GM10248 (cell line): Measurements from ENCODE around the gene PRPSAP1.

Source experiments
- CTCF ChIA-PET: fragments of 300-600 bp; sonication (Branson Sonifier 250); formaldehyde crosslinking; extraction: SDS; loops from one replicate; lab custom pipeline; 2021; ENCODE audit warnings: antibody characterized with exemption; lab: Yijun Ruan, JAX
- POLR2A ChIA-PET: fragments of 350-650 bp; sonication (Branson Sonifier 250); formaldehyde crosslinking; extraction: SDS; loops from one replicate; lab custom pipeline; 2020; ENCODE audit warnings: antibody characterized with exemption; lab: Yijun Ruan, JAX
- DNase-seq: peaks from one replicate; pipeline ENCODE4 v3.0.0; 2012; ENCODE audit errors: extremely low spot score
- TF ChIP-seq, protein P1 (sequence below): IDR thresholded peaks from 2 replicates; pipeline ENCODE4 v1.5.1; 2012; ENCODE audit warnings: mild to moderate bottlenecking, low read depth; ENCODE audit errors: extremely low read depth, missing control alignments, control extremely low read depth

PRPSAP1 gene

DNA sequence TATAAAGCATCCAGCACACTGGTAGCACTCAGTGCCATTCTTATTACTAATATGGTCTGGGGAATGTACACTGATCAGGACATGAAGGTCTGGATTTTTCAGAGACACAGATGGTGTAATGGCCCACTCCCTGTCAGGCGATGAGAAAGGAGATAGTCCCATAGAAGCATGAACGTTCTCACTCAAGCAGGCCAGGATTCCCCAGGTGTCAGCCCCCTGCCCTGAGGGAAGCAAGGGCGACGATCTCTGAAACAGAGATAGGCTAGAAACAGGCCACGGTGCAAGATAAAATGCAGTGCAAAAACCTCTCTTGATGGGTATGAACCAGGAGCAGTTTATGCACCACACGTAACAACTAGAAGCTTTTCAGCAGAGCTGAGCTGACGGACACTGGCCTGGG is 10.6 kb downstream of the PRPSAP1 start:
- ChIA-PET CTCF (interaction anchor here (1.9 kb wide), 1 partner anchor 10 kb away, joined by 7 read pairs; the partner anchor contains the start of gene PRPSAP1), POLR2A (no interaction called here)
- TF ChIP-seq, protein P1, sequence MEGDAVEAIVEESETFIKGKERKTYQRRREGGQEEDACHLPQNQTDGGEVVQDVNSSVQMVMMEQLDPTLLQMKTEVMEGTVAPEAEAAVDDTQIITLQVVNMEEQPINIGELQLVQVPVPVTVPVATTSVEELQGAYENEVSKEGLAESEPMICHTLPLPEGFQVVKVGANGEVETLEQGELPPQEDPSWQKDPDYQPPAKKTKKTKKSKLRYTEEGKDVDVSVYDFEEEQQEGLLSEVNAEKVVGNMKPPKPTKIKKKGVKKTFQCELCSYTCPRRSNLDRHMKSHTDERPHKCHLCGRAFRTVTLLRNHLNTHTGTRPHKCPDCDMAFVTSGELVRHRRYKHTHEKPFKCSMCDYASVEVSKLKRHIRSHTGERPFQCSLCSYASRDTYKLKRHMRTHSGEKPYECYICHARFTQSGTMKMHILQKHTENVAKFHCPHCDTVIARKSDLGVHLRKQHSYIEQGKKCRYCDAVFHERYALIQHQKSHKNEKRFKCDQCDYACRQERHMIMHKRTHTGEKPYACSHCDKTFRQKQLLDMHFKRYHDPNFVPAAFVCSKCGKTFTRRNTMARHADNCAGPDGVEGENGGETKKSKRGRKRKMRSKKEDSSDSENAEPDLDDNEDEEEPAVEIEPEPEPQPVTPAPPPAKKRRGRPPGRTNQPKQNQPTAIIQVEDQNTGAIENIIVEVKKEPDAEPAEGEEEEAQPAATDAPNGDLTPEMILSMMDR: no peak
- DNase-seq: no peak

DNA sequence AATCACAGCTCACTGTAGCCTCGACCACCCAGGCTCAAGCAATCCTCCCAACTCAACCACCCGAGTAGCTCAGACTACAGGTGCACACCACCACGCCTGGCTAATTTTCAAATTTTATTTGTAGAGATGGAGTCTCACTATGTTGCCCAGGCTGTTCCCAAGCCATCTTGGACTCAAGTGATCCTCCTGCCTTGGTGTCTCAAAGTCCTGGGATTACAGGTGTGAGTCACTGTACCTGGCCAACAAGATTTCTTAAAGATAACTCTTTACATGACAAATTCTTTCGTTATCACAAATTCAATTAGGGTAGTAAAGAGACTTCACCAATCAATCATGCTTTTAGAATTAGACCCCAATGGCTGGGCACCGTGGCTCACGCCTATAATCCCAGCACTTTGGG is 12.4 kb downstream of the PRPSAP1 start:
- DNase-seq: no peak
- ChIA-PET CTCF (no interaction called here), POLR2A (no interaction called here)
- TF ChIP-seq, protein P1: no peak

DNA sequence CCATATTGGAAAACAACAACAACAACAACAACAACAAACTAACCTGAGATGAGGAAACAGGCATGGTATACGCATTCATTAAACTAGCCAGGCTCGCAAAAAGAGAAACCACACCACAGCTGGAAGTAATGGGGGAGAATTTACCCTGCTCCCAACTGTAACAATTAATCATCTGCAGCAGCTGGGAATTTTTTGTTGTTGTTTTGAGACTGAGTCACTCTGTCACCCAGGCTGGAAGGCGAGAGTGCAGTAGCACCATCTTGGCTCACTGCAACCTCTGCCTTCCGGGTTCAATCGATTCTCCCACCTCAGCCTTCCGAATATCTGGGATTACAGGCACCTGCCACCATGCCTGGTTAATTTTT is 16.3 kb downstream of the PRPSAP1 start:
- POLR2A ChIA-PET: no interaction called here
- DNase-seq: no peak
- TF ChIP-seq, protein P1: no peak
- CTCF ChIA-PET: interaction anchor here (0.9 to 1.5 kb wide), 4 partner anchors 13 to 34 kb away, joined by 3 to 6 read pairs (median 4); partner anchors contain the start of gene PRPSAP1

- POLR2A ChIA-PET: no interaction called here
- CTCF ChIA-PET: interaction anchor here (0.9 to 1.9 kb wide), 3 partner anchors 17 to 29 kb away, joined by 3 to 7 read pairs (median 6); partner anchors contain the start of gene PRPSAP1
- TF ChIP-seq, protein P1: no peak
- DNase-seq: no peak
Measured at GRCh38 chr17:76336756-76337412, 16.8 kb downstream of the PRPSAP1 start.

- ChIA-PET CTCF (interaction anchor here (1.2 to 1.9 kb wide), 2 partner anchors 18 to 62 kb away, joined by 4 to 7 read pairs; partner anchors contain the start of gene PRPSAP1), POLR2A (no interaction called here)
- TF ChIP-seq, protein P1: no peak
- DNase-seq: no peak
Measured at GRCh38 chr17:76335716-76336381, 17.9 kb downstream of the PRPSAP1 start.

- no peak for DNase-seq
- ChIA-PET CTCF (interaction anchor here (1.0 to 2.2 kb wide), 3 partner anchors 30 to 64 kb away, joined by 3 to 9 read pairs (median 5); no protein-coding TSS in a partner anchor), POLR2A (no interaction called here)
- TF ChIP-seq, protein P1: no peak
Measured at GRCh38 chr17:76333673-76334505, 19.8 kb downstream of the PRPSAP1 start.
